Activated naive CD8-positive, alpha-beta T cell treated with anti-CD3 and anti-CD28 coated beads, Interleukin-2, amount 50 U/mL, for 24 hours (primary cell): ENCODE measurements around the gene CAMK2G.
"Not testable (repeated sequence)": the region's sequence is repeated elsewhere in the genome, so short reads cannot be mapped to it uniquely, and the experiment has no call there.

ENCODE experiments used
- ATAC-seq: fragments of 150-1000 bp; cut with Tn5 transposase; one replicate; pipeline ENCODE4 v1.10.0; 2021
- DNase-seq: peaks from one replicate; pipeline ENCODE4 v3.0.0; 2021
- H3K27ac Mint-ChIP-seq: one replicate; pipeline ENCODE4 v1.8.0; 2021; ENCODE audit warnings: mild to moderate bottlenecking, mixed read lengths
- H3K27me3 Mint-ChIP-seq: one replicate; pipeline ENCODE4 v1.8.0; 2021; ENCODE audit warnings: mixed read lengths
- H3K36me3 Mint-ChIP-seq: one replicate; pipeline ENCODE4 v1.8.0; 2021; ENCODE audit warnings: low read depth, mixed read lengths
- H3K4me1 Mint-ChIP-seq: one replicate; pipeline ENCODE4 v1.8.0; 2021; ENCODE audit warnings: mixed read lengths
- H3K4me3 Mint-ChIP-seq: one replicate; pipeline ENCODE4 v1.8.0; 2021; ENCODE audit warnings: mild to moderate bottlenecking, moderate library complexity, mixed read lengths
- H3K9me3 Mint-ChIP-seq: one replicate; pipeline ENCODE4 v1.8.0; 2021; ENCODE audit warnings: mixed read lengths

CAMK2G gene

GRCh38 chr10:73893426-73893825 lies 19.1 kb upstream of the CAMK2G start:
- peaks cover 17% of the 10 kb centered on the region for H3K4me1 Mint-ChIP-seq

GRCh38 chr10:73892310-73893030 lies 18.1 kb upstream of the CAMK2G start:
- Mint-ChIP-seq H3K27me3 (peaks cover 3% of the 10 kb centered on the region), H3K4me1 (peaks cover 19% of the 10 kb centered on the region), H3K4me3 (no peak overlapping the region), H3K9me3 (no peaks in the 10 kb centered on the region), H3K36me3 (no peaks in the 10 kb centered on the region), H3K27ac (no peak overlapping the region)
- ATAC-seq: no peak
- DNase-seq: no peak

More at GRCh38 chr10:73893426-73893825, 19.1 kb upstream of the CAMK2G start:
- no peaks in the 10 kb centered on the region for H3K36me3 Mint-ChIP-seq
- H3K9me3 Mint-ChIP-seq: no peaks in the 10 kb centered on the region
- DNase-seq (no peak), ATAC-seq (no peak)
- peaks cover 3% of the 10 kb centered on the region for H3K27me3 Mint-ChIP-seq
- peak overlapping the region; percentile 27 for H3K27ac Mint-ChIP-seq
- H3K4me3 Mint-ChIP-seq: no peak overlapping the region

- Mint-ChIP-seq H3K27me3 (no peaks in the 10 kb centered on the region), H3K27ac (no peak overlapping the region), H3K9me3 (no peaks in the 10 kb centered on the region), H3K4me1 (peaks cover 20% of the 10 kb centered on the region), H3K36me3 (no peaks in the 10 kb centered on the region), H3K4me3 (no peak overlapping the region)
- ATAC-seq (no peak), DNase-seq (no peak)
Observed at GRCh38 chr10:73891540-73891939, 17.2 kb upstream of the CAMK2G start.

GRCh38 chr10:73890830-73891229 lies 16.5 kb upstream of the CAMK2G start:
- not testable (repeated sequence) for H3K9me3 Mint-ChIP-seq, H3K4me3 Mint-ChIP-seq, H3K36me3 Mint-ChIP-seq, DNase-seq, H3K27me3 Mint-ChIP-seq, H3K27ac Mint-ChIP-seq, ATAC-seq
- peaks cover 22% of the 10 kb centered on the region for H3K4me1 Mint-ChIP-seq

- ATAC-seq (no peak), DNase-seq (no peak)
- H3K36me3 Mint-ChIP-seq: no peaks in the 10 kb centered on the region
- no peak overlapping the region for H3K4me3 Mint-ChIP-seq
- no peak overlapping the region for H3K27ac Mint-ChIP-seq
- no peaks in the 10 kb centered on the region for H3K27me3 Mint-ChIP-seq
- H3K4me1 Mint-ChIP-seq: peaks cover 22% of the 10 kb centered on the region
- no peaks in the 10 kb centered on the region for H3K9me3 Mint-ChIP-seq
Observed at GRCh38 chr10:73890261-73890660, 15.9 kb upstream of the CAMK2G start.

- not testable (repeated sequence) for H3K27ac Mint-ChIP-seq, ATAC-seq, DNase-seq, H3K9me3 Mint-ChIP-seq, H3K36me3 Mint-ChIP-seq, H3K4me3 Mint-ChIP-seq, H3K27me3 Mint-ChIP-seq
- peaks cover 16% of the 10 kb centered on the region for H3K4me1 Mint-ChIP-seq
Observed at GRCh38 chr10:73889416-73889815, 15.1 kb upstream of the CAMK2G start.

- Mint-ChIP-seq H3K27ac (no peak overlapping the region), H3K9me3 (no peaks in the 10 kb centered on the region), H3K4me1 (peaks cover 12% of the 10 kb centered on the region), H3K4me3 (no peak overlapping the region), H3K36me3 (no peaks in the 10 kb centered on the region), H3K27me3 (no peaks in the 10 kb centered on the region)
- peak; percentile 82 for ATAC-seq
- DNase-seq: peak; percentile 46
Observed at GRCh38 chr10:73889014-73889413, 14.7 kb upstream of the CAMK2G start.

GRCh38 chr10:73888514-73888913 lies 14.2 kb upstream of the CAMK2G start:
- H3K27me3 Mint-ChIP-seq: no peaks in the 10 kb centered on the region
- H3K27ac Mint-ChIP-seq: no peak overlapping the region
- DNase-seq (no peak), ATAC-seq (no peak)
- no peaks in the 10 kb centered on the region for H3K9me3 Mint-ChIP-seq
- no peaks in the 10 kb centered on the region for H3K36me3 Mint-ChIP-seq
- H3K4me3 Mint-ChIP-seq: no peak overlapping the region
- H3K4me1 Mint-ChIP-seq: peaks cover 9% of the 10 kb centered on the region

- ATAC-seq: no peak
- DNase-seq: no peak
- no peaks in the 10 kb centered on the region for H3K36me3 Mint-ChIP-seq
Observed at GRCh38 chr10:73887294-73888039, 13.1 kb upstream of the CAMK2G start.

GRCh38 chr10:73886661-73887293 lies 12.4 kb upstream of the CAMK2G start:
- peak overlapping the region; percentile 11 for H3K27ac Mint-ChIP-seq
- no peak for ATAC-seq

More at GRCh38 chr10:73887294-73888039, 13.1 kb upstream of the CAMK2G start:
- Mint-ChIP-seq H3K4me1 (peaks cover 9% of the 10 kb centered on the region), H3K27ac (no peak overlapping the region), H3K4me3 (no peak overlapping the region), H3K9me3 (no peaks in the 10 kb centered on the region), H3K27me3 (no peaks in the 10 kb centered on the region)

GRCh38 chr10:73886085-73886529 lies 11.8 kb upstream of the CAMK2G start:
- Mint-ChIP-seq H3K27me3 (no peaks in the 10 kb centered on the region), H3K27ac (no peak overlapping the region)
- ATAC-seq: peak; percentile 86

More at GRCh38 chr10:73886661-73887293, 12.4 kb upstream of the CAMK2G start:
- H3K36me3 Mint-ChIP-seq: no peaks in the 10 kb centered on the region
- H3K9me3 Mint-ChIP-seq: no peaks in the 10 kb centered on the region
- H3K4me1 Mint-ChIP-seq: peaks cover 9% of the 10 kb centered on the region
- no peaks in the 10 kb centered on the region for H3K27me3 Mint-ChIP-seq
- H3K4me3 Mint-ChIP-seq: no peak overlapping the region
- DNase-seq: no peak

GRCh38 chr10:73884017-73884416 lies 9.7 kb upstream of the CAMK2G start:
- Mint-ChIP-seq H3K4me1 (peaks cover 16% of the 10 kb centered on the region), H3K4me3 (no peak overlapping the region), H3K27ac (no peak overlapping the region), H3K9me3 (no peaks in the 10 kb centered on the region), H3K36me3 (no peaks in the 10 kb centered on the region), H3K27me3 (no peaks in the 10 kb centered on the region)
- no peak for ATAC-seq
- DNase-seq: no peak

More at GRCh38 chr10:73886085-73886529, 11.8 kb upstream of the CAMK2G start:
- DNase-seq: peak; percentile 72
- no peaks in the 10 kb centered on the region for H3K36me3 Mint-ChIP-seq
- peaks cover 9% of the 10 kb centered on the region for H3K4me1 Mint-ChIP-seq
- H3K9me3 Mint-ChIP-seq: no peaks in the 10 kb centered on the region
- no peak overlapping the region for H3K4me3 Mint-ChIP-seq

- Mint-ChIP-seq H3K27ac (no peak overlapping the region), H3K27me3 (no peaks in the 10 kb centered on the region), H3K9me3 (no peaks in the 10 kb centered on the region)
Observed at GRCh38 chr10:73881221-73881919, 7.0 kb upstream of the CAMK2G start.

More at GRCh38 chr10:73881221-73881919, 7.0 kb upstream of the CAMK2G start:
- DNase-seq (no peak), ATAC-seq (no peak)
- Mint-ChIP-seq H3K4me1 (peaks cover 28% of the 10 kb centered on the region), H3K36me3 (no peaks in the 10 kb centered on the region), H3K4me3 (no peak overlapping the region)
